GM12872 (cell line): Measurements from ENCODE around the gene ANO9.

ENCODE experiments used
- TF ChIP-seq, protein P1 (sequence below): IDR thresholded peaks from 3 replicates; pipeline ENCODE4 v1.5.1; 2011; ENCODE audit warnings: low read depth, mild to moderate bottlenecking, low read length, moderate library complexity; ENCODE audit not compliant: insufficient read depth

Gene ANO9

DNA sequence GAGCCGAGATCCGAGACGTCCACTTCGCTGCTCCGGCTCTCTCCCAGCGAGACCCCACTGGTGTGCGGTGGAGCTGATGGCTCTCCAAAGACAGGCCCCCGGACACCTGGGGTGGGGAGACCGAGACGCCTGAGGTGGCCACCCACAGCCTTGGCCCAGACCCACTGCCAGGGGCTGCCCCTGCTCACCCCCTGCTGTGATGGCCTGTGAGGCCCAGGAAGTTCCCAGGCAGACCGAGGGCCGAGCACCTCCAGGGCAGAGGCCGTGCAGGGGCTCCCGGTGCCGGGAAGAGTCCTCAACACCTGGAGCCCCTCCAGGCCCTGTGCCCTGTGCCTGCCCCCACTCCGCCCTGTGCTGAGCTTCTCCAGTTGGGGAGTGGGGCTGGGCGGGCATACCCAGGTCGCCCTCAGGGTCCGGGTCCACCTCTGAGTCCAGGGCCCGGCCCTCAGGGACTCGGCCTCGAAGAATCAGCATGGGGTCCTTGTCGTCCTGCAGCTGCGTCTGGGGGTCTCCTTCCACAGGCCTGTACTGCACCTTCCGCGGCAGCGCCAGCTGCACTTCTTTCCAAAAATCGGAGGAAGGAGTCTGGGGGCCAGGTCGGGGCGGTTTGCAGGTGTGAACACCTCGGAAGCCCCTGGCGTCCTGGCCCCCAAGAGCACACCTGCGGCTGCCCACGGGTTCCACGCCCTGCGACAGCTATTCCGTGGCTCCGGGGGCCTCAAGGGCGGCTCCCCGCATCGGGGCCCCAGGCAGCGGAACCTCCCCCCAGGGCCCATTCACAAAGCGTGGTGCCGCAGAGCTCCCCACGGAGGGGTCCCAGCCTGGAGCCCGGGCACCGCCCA, 35.6 kb downstream of the ANO9 start:
- TF ChIP-seq, protein P1, sequence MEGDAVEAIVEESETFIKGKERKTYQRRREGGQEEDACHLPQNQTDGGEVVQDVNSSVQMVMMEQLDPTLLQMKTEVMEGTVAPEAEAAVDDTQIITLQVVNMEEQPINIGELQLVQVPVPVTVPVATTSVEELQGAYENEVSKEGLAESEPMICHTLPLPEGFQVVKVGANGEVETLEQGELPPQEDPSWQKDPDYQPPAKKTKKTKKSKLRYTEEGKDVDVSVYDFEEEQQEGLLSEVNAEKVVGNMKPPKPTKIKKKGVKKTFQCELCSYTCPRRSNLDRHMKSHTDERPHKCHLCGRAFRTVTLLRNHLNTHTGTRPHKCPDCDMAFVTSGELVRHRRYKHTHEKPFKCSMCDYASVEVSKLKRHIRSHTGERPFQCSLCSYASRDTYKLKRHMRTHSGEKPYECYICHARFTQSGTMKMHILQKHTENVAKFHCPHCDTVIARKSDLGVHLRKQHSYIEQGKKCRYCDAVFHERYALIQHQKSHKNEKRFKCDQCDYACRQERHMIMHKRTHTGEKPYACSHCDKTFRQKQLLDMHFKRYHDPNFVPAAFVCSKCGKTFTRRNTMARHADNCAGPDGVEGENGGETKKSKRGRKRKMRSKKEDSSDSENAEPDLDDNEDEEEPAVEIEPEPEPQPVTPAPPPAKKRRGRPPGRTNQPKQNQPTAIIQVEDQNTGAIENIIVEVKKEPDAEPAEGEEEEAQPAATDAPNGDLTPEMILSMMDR: no peak

DNA sequence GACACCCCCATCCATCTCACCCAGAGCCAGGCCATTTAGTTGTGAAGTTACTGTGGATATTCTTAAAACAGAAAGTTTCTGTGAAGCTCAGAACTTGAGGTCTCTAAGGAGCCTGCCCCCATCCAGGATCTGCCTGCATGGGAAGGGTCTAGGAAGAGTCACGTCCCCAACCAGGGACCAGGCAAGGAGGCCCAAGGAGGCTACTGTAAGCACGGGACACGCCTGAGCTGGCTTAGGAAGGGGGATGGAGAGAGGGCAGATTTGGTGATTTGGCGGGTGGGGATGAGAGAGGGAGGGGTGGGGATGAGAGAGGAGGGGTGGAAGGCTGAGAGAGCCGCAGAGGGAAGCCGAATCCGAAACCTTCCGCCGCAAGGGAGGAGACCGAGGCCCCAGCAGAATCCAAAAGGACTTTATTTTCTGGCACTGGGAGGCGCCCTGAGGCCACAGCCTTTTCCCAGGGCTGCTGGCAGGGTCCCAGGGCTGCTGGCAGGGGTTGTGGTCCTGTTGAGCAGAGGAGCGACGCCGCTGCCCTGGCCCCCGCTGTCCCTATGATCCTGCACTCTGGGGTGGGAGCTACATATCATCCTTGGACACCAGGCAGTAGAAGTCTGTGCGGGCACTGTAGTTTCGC, 36.4 kb downstream of the ANO9 start:
- TF ChIP-seq, protein P1: no peak

DNA sequence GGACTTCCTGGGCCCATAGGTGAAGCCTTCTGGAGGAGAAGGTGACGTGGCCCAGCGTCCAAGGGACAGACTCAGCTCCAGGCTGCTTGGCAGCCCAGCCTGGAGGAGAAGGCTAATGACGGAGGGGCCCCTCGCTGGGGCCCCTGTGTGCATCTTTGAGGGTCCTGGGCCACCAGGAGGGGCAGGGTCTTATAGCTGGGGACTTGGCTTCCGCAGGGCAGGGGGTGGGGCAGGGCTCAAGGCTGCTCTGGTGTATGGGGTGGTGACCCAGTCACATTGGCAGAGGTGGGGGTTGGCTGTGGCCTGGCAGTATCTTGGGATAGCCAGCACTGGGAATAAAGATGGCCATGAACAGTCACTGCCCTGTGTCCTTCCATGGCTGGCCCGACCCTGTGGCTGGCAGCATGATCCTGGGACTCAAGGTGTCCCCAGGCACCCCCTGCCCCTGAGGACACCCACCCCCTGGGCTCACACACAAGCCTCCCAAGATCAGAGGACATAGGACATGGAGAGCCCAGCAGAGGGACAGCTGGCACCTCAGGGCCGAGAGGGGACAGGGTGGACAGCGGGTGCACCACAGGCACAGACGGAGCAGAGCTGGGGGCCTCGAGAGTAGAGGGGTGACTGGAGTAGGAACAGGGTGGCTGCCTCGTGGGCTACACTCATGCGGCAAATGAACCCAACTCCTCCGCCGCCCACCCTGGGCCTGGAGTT, 37.1 kb downstream of the ANO9 start:
- TF ChIP-seq, protein P1: no peak

DNA sequence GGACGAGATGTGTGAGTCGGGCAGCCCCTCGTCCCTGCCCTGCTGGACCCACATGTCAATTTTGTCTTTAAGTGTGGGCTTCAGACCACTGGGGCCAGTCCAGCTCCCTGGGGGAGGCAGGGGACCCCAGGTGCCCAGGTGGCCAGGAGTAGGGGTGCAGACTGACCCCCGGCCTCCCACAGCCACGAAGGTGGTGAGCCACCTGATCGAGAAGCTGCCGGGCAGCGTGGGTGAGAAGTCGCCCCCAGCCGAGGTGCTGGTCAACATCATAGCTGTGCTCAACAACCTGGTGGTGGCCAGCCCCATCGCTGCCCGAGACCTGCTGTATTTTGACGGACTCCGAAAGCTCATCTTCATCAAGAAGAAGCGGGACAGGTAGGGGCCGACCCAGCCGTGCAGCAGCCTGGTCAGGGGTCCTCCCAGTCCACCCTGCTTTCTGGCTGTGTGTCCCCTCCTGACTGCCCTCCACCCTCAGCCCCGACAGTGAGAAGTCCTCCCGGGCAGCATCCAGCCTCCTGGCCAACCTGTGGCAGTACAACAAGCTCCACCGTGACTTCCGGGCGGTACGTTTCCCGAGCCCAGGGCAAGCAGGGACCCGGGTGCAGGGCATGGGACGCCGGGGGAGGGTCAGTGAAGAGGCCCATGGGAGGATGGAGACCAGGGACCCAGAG, 37.9 kb downstream of the ANO9 start:
- TF ChIP-seq, protein P1: no peak

DNA sequence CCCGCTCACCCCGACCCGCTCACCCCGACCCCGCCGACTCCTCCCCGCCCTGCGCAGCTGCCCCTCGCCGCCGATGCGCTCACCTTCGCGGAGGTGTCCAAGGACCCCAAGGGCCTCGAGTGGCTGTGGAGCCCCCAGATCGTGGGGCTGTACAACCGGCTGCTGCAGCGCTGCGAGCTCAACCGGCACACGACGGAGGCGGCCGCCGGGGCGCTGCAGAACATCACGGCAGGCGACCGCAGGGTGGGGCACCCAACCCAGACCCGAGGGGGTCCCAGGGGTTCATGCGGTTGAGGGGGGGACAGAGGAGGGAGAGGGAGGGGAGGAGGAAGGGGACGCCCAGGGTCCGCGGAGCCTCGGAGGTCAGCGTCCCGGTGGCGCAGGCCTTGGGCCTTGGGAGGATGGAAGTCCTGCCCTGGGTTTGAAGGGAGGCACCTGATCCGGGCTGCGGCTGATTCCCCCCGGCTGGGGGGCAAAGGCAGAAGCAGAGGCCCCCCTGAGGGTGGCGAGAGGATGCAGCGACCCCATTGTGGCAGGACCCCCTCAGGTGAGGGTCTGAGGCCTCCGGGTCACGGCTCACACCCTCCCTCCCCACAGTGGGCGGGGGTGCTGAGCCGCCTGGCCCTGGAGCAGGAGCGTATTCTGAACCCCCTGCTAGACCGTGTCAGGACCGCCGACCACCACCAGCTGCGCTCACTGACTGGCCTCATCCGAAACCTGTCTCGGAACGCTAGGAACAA, 38.6 kb downstream of the ANO9 start:
- TF ChIP-seq, protein P1: no peak

DNA sequence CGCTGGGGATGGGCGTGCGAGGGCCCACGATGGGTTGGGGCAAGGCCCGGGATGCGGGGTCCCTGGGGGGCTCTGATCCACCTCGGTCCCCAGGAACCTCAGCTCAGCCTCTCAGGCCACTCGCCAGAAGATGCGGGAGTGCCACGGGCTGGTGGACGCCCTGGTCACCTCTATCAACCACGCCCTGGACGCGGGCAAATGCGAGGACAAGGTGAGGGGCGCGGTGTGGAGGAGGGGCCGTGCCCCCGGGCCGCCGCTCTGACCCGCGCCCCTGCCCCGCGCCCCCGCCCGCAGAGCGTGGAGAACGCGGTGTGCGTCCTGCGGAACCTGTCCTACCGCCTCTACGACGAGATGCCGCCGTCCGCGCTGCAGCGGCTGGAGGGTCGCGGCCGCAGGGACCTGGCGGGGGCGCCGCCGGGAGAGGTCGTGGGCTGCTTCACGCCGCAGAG, 41.5 kb downstream of the ANO9 start:
- TF ChIP-seq, protein P1: no peak
